ENCODE results near the gene STC2.
"Not testable (repeated sequence)": the region's sequence is repeated elsewhere in the genome, so short reads cannot be mapped to it uniquely, and the experiment has no call there.

The STC2 gene

DNA sequence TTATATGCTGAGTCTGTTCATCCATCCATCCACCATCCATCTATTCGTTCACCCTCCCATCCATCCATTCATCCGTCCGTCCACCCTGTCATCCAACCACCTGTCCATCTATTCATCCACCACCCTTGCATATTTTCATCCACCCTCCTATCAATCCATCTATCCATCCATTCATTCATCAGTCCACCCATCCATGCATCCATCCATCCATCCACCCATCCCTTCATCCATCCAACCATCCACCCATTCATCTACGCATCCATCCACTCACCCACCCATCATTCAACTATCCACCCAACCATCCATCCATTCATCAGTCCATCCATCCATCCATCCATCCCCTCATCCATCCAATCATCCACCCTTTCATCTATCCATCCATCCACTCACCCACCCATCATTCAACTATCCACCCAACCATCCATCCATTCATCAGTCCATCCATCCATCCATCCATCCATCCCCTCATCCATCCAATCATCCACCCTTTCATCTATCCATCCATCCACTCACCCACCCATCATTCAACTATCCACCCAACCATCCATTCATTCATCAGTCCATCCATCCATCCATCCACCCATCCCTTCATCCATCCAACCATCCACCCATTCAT is 43.8 kb downstream of the STC2 start:
- H2BK120ac ChIP-seq (ENCODE audit: low read depth, low read length); H3K18ac ChIP-seq (ENCODE audit: low read length); H3K79me1 ChIP-seq (ENCODE audit: low read depth, low read length); H3K9ac ChIP-seq (ENCODE audit: low read depth, low read length, poor library complexity); H3K4me2 ChIP-seq (ENCODE audit: insufficient read depth, low read length, poor library complexity, severe bottlenecking); H3K9me3 ChIP-seq (replicated peaks in 1 of 2; ENCODE audit: control insufficient read depth in 2 of 2, insufficient read depth in 1 of 2, low read depth in 1 of 2, low read length in 2 of 2); H3K4me3 ChIP-seq (ENCODE audit: low read length in 2 of 2); H2AK5ac ChIP-seq (ENCODE audit: low read depth, low read length); H2BK5ac ChIP-seq (ENCODE audit: low read length); H3K4ac ChIP-seq (ENCODE audit: low read length); H3K27ac ChIP-seq (replicated peaks; ENCODE audit: low read length); DNase-seq (ENCODE audit: low spot score); H3K14ac ChIP-seq (ENCODE audit: low read length); H2BK15ac ChIP-seq (ENCODE audit: low read length); H3K4me1 ChIP-seq (ENCODE audit: control insufficient read depth in 2 of 2, insufficient read depth in 1 of 2, low read depth in 1 of 2, low read length in 2 of 2); H2AFZ ChIP-seq (ENCODE audit: low read length); H2BK12ac ChIP-seq (ENCODE audit: low read length); H3K36me3 ChIP-seq (replicated peaks in 1 of 2; ENCODE audit: control insufficient read depth in 2 of 2, insufficient read depth in 2 of 2, low read length in 2 of 2); H4K91ac ChIP-seq (ENCODE audit: low read depth, low read length, poor library complexity); H4K8ac ChIP-seq (ENCODE audit: low read depth, low read length); H3K23ac ChIP-seq (ENCODE audit: low read depth, low read length, poor library complexity): not testable (repeated sequence)
- peaks cover 0 to 69% (median 15%) of the 10 kb centered on the region in 3 experiments for H3K27me3 ChIP-seq (ENCODE audit: control insufficient read depth in 3 of 3, insufficient read depth in 3 of 3, low read depth in 1 of 3, low read length in 3 of 3)
- 100% methylated on average over 3 of the region's 4 CpGs; no CpG with 5 or more reads in 1 of the 2 donors for WGBS, 2 donors (ENCODE audit: extremely low coverage in 2 of 2, insufficient read length in 2 of 2, insufficient replicate concordance in 1 of 2)

DNA sequence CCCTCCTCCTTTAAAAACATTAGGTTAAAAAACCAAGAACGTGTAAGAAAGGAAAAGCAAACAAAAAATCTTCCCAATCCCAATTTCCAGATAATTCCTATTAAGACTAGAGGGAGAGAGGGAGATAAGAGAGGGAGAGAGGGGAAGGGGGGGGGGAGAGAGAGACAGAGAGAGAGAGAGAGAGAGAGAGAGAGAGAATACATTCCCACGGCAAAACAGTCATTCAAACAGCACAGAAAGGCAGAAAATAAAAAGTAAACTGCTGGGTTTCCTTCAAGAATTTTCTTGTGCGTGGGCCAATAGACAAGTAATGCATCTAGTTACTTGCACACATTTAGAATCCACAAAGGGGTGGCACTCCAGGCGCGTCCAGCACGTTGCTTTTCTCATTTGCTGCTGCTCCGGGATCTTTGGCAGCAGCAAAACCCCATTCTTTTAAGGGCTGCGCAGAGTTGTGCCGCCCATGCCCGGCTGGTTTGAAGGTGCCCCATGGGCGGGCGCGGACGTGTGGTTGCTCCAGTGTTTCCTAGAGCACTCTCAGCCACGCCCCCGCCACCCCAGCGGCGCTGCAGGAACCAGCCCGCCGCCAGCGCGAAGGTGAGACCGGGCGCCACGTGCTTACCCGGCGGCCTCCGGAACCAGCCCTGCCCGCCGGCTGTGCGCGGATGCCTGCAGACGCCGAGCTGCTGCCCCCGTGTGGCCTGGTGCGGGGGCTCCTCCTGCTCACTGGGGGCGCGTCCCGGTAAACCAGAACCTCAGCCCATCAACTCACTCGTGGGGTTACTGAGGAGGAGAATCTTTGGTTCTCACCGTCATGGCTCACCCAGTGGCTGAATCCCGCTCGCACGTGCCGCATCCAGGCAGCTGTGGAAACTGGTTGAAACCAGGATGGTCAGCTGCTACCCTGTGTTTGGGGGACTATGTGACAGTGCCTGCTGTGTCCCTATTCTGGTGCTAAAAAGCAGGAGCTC is 44.6 kb downstream of the STC2 start:
- peak overlapping the region; percentile 21 for H3K14ac ChIP-seq (ENCODE audit: low read length)
- peaks cover 4% of the 10 kb centered on the region in 2 donors for H3K4me1 ChIP-seq (ENCODE audit: control insufficient read depth in 2 of 2, insufficient read depth in 1 of 2, low read depth in 1 of 2, low read length in 2 of 2)
- H3K79me1 ChIP-seq (ENCODE audit: low read depth, low read length), result no peaks in the 10 kb centered on the region
- peak overlapping the region; percentile 12 to 70 for H3K4me3 ChIP-seq (ENCODE audit: low read length in 2 of 2)
- no peak for DNase-seq (ENCODE audit: low spot score)
- peak overlapping the region; percentile 94 for H2AFZ ChIP-seq (ENCODE audit: low read length)
- no peak overlapping the region for H3K23ac ChIP-seq (ENCODE audit: low read depth, low read length, poor library complexity)
- peaks cover 0 to 69% (median 15%) of the 10 kb centered on the region in 3 experiments for H3K27me3 ChIP-seq (ENCODE audit: control insufficient read depth in 3 of 3, insufficient read depth in 3 of 3, low read depth in 1 of 3, low read length in 3 of 3)
- H2BK12ac ChIP-seq (ENCODE audit: low read length), result no peak overlapping the region
- peak overlapping the region; percentile 90 for H3K18ac ChIP-seq (ENCODE audit: low read length)
- H2AK5ac ChIP-seq (ENCODE audit: low read depth, low read length), result peak overlapping the region; percentile 33
- peak overlapping the region; percentile 79 for H2BK15ac ChIP-seq (ENCODE audit: low read length)
- H3K9me3 ChIP-seq (replicated peaks in 1 of 2; ENCODE audit: control insufficient read depth in 2 of 2, insufficient read depth in 1 of 2, low read depth in 1 of 2, low read length in 2 of 2), result peaks cover 3 to 5% of the 10 kb centered on the region in 2 donors
- no peak overlapping the region for H3K27ac ChIP-seq (replicated peaks; ENCODE audit: low read length)
- no peaks in the 10 kb centered on the region for H3K36me3 ChIP-seq (replicated peaks in 1 of 2; ENCODE audit: control insufficient read depth in 2 of 2, insufficient read depth in 2 of 2, low read length in 2 of 2)
- no peak overlapping the region for H3K4ac ChIP-seq (ENCODE audit: low read length)
- no peak overlapping the region for H2BK5ac ChIP-seq (ENCODE audit: low read length)
- WGBS, 2 donors (ENCODE audit: extremely low coverage in 2 of 2, insufficient read length in 2 of 2, insufficient replicate concordance in 1 of 2), result no CpG with 5 or more reads among the region's 45 CpGs
- no peak overlapping the region for H2BK120ac ChIP-seq (ENCODE audit: low read depth, low read length)
- H3K4me2 ChIP-seq (ENCODE audit: insufficient read depth, low read length, poor library complexity, severe bottlenecking), result peak overlapping the region; percentile 55
- no peak overlapping the region for H4K8ac ChIP-seq (ENCODE audit: low read depth, low read length)
- H4K91ac ChIP-seq (ENCODE audit: low read depth, low read length, poor library complexity), result peak overlapping the region; percentile 35
- H3K9ac ChIP-seq (ENCODE audit: low read depth, low read length, poor library complexity), result no peak overlapping the region

DNA sequence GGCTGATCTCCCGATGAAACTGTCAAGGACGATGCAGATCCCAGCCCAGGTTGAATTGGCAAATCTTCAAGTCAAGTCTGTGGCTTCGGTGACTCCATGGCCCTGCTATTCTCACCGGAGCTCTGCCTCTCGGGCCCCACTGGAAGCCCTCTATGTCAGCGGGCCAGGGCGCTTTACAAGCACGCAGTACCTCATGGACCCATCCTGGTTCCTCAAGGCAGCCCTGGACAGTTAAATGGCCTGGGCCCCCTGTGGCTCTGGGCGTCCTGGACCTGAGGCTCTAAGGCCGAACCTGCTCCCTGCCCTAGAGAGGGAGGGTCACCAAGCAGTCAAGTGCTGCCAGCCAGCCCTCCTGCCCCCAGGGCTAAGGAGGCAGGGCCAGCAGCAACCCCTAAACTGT is 45.3 kb downstream of the STC2 start:
- Histone ChIP-seq H4K8ac (ENCODE audit: low read depth, low read length) (no peak overlapping the region), H3K23ac (ENCODE audit: low read depth, low read length, poor library complexity) (no peak overlapping the region), H2BK5ac (ENCODE audit: low read length) (no peak overlapping the region), H3K9me3 (replicated peaks in 1 of 2; ENCODE audit: control insufficient read depth in 2 of 2, insufficient read depth in 1 of 2, low read depth in 1 of 2, low read length in 2 of 2) (peaks cover 3 to 5% of the 10 kb centered on the region in 2 donors), H3K4me1 (ENCODE audit: control insufficient read depth in 2 of 2, insufficient read depth in 1 of 2, low read depth in 1 of 2, low read length in 2 of 2) (peaks cover 4% of the 10 kb centered on the region in 2 donors), H3K27ac (replicated peaks; ENCODE audit: low read length) (no peak overlapping the region), H2AK5ac (ENCODE audit: low read depth, low read length) (peak overlapping the region; percentile 33), H3K27me3 (ENCODE audit: control insufficient read depth in 3 of 3, insufficient read depth in 3 of 3, low read depth in 1 of 3, low read length in 3 of 3) (peaks cover 0 to 63% (median 15%) of the 10 kb centered on the region in 3 experiments), H2BK120ac (ENCODE audit: low read depth, low read length) (no peak overlapping the region), H3K9ac (ENCODE audit: low read depth, low read length, poor library complexity) (no peak overlapping the region), H3K4me3 (ENCODE audit: low read length in 2 of 2) (no peak overlapping the region), H3K36me3 (replicated peaks in 1 of 2; ENCODE audit: control insufficient read depth in 2 of 2, insufficient read depth in 2 of 2, low read length in 2 of 2) (no peaks in the 10 kb centered on the region), H3K4ac (ENCODE audit: low read length) (no peak overlapping the region), H2BK15ac (ENCODE audit: low read length) (peak overlapping the region; percentile 5), H2AFZ (ENCODE audit: low read length) (no peak overlapping the region), H4K91ac (ENCODE audit: low read depth, low read length, poor library complexity) (no peak overlapping the region), H3K18ac (ENCODE audit: low read length) (no peak overlapping the region), H3K14ac (ENCODE audit: low read length) (no peak overlapping the region), H3K4me2 (ENCODE audit: insufficient read depth, low read length, poor library complexity, severe bottlenecking) (no peak overlapping the region), H3K79me1 (ENCODE audit: low read depth, low read length) (no peaks in the 10 kb centered on the region), H2BK12ac (ENCODE audit: low read length) (no peak overlapping the region)
- DNase-seq (ENCODE audit: low spot score), result no peak
- WGBS, 2 donors (ENCODE audit: extremely low coverage in 2 of 2, insufficient read length in 2 of 2, insufficient replicate concordance in 1 of 2), result no CpG with 5 or more reads among the region's 10 CpGs

DNA sequence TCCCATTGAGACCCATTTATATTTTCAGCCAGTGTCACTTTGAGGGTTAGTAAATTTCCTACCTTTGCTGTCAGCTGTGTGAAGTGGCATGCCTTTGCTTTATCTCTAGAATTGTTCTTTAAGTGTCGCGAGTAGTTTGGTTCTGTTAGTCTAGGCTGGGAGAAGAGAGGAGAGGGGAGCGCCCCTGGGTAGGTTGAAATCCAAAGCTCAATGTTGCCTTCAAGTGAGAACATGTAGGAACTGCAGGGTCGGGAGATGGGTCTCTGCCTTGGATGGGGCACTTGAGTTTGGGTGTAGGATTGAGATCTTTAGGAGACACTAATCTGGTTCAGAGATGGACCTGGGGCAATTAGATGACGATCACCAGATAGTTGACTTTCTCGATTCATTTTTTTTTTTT is 46.3 kb downstream of the STC2 start:
- Histone ChIP-seq H4K8ac (ENCODE audit: low read depth, low read length) (no peak overlapping the region), H3K9ac (ENCODE audit: low read depth, low read length, poor library complexity) (no peak overlapping the region), H3K79me1 (ENCODE audit: low read depth, low read length) (no peaks in the 10 kb centered on the region), H3K4ac (ENCODE audit: low read length) (no peak overlapping the region), H2BK15ac (ENCODE audit: low read length) (no peak overlapping the region), H2BK5ac (ENCODE audit: low read length) (no peak overlapping the region), H3K23ac (ENCODE audit: low read depth, low read length, poor library complexity) (no peak overlapping the region), H3K4me1 (ENCODE audit: control insufficient read depth in 2 of 2, insufficient read depth in 1 of 2, low read depth in 1 of 2, low read length in 2 of 2) (peaks cover 4% of the 10 kb centered on the region in 2 donors), H2AFZ (ENCODE audit: low read length) (no peak overlapping the region), H3K4me2 (ENCODE audit: insufficient read depth, low read length, poor library complexity, severe bottlenecking) (no peak overlapping the region), H3K27me3 (ENCODE audit: control insufficient read depth in 3 of 3, insufficient read depth in 3 of 3, low read depth in 1 of 3, low read length in 3 of 3) (peaks cover 0 to 57% (median 15%) of the 10 kb centered on the region in 3 experiments), H2BK120ac (ENCODE audit: low read depth, low read length) (no peak overlapping the region), H3K36me3 (replicated peaks in 1 of 2; ENCODE audit: control insufficient read depth in 2 of 2, insufficient read depth in 2 of 2, low read length in 2 of 2) (no peaks in the 10 kb centered on the region), H3K9me3 (replicated peaks in 1 of 2; ENCODE audit: control insufficient read depth in 2 of 2, insufficient read depth in 1 of 2, low read depth in 1 of 2, low read length in 2 of 2) (peaks cover 3 to 5% of the 10 kb centered on the region in 2 donors), H3K18ac (ENCODE audit: low read length) (no peak overlapping the region), H3K4me3 (ENCODE audit: low read length in 2 of 2) (no peak overlapping the region), H3K27ac (replicated peaks; ENCODE audit: low read length) (no peak overlapping the region), H2AK5ac (ENCODE audit: low read depth, low read length) (no peak overlapping the region), H2BK12ac (ENCODE audit: low read length) (no peak overlapping the region), H3K14ac (ENCODE audit: low read length) (no peak overlapping the region), H4K91ac (ENCODE audit: low read depth, low read length, poor library complexity) (no peak overlapping the region)
- DNase-seq (ENCODE audit: low spot score), result no peak
- no CpG with 5 or more reads among the region's 6 CpGs for WGBS, 2 donors (ENCODE audit: extremely low coverage in 2 of 2, insufficient read length in 2 of 2, insufficient replicate concordance in 1 of 2)

All from neuronal stem cell (in vitro differentiated cells).